K562 (cell line): ENCODE results near the gene CHAMP1. TPM values are rescaled to one million over a fixed set of nuclear protein-coding genes. Genes with fewer than 3 reads are reported as not detected.
A peak's percentile ranks its signal among the peaks of the same experiment; 100 is the strongest.

Experiments used
- ATAC-seq: fragments of 200-7000 bp; cut with Tn5 transposase; 3 replicates; pipeline ENCODE4 v1.9.1; 2020; ENCODE audit warnings: moderate library complexity
- BruUV-seq: library from RNA; stranded (reverse); fragments of 400-500 nt; replicated peaks from 2 replicates; lab custom pipeline; 2021; lab: Mats Ljungman, UMichigan
- CTCF ChIA-PET: fragments of 300-600 bp; formaldehyde crosslinking; extraction: SDS; loops from one replicate; lab custom pipeline; 2021; ENCODE audit warnings: low intra/inter-chr PET ratio; lab: Yijun Ruan, JAX
- POLR2A ChIA-PET: fragments of 300-600, 350-650 bp; sonication (Branson Sonifier 250); formaldehyde crosslinking; extraction: SDS; loops from one replicate; lab custom pipeline; 2021; ENCODE audit warnings: antibody characterized with exemption, inconsistent platforms; lab: Yijun Ruan, JAX
- DNase-seq, 4 experiments: peaks; one replicate each; pipeline versions ENCODE4 v3.0.0 to v3.0.0-alpha.2; 2011 to 2018; ENCODE audit warnings: low spot score in 3 of 4, mixed read lengths in 3 of 4; ENCODE audit errors: extremely low read depth in 1 of 4
- FAIRE-seq: peaks from 2 replicates; lab custom pipeline; 2011; peaks lifted over from hg19 to GRCh38; lab: Jason Lieb, UNC
- H2AFZ ChIP-seq: 2 replicates; pipeline ENCODE4 v1.6.0; 2011; ENCODE audit warnings: low read depth, low read length, control low read depth, inconsistent platforms
- H3K27ac ChIP-seq: fragments of 200-600 bp; 3 replicates; pipeline ENCODE4 v1.8.0; 2011; ENCODE audit warnings: low read depth, mild to moderate bottlenecking, control low read depth, inconsistent platforms, low read length, moderate library complexity, mixed read lengths; ENCODE audit errors: extremely low read depth
- H3K27me3 ChIP-seq, 2 experiments: fragments of 300-600 bp in 1 of 2; 2 replicates in 1 of 2; 3 replicates in 1 of 2; pipeline versions ENCODE4 v1.6.0 to v1.8.0; 2011; ENCODE audit warnings: inconsistent platforms in 2 of 2, low read length in 2 of 2, mild to moderate bottlenecking in 1 of 2, mixed read lengths in 1 of 2, moderate library complexity in 1 of 2; ENCODE audit not compliant: control insufficient read depth in 2 of 2, insufficient read depth in 2 of 2
- H3K36me3 ChIP-seq: fragments of 300-600 bp; 3 replicates; pipeline ENCODE4 v1.8.0; 2011; ENCODE audit warnings: mild to moderate bottlenecking, low read length, inconsistent platforms; ENCODE audit not compliant: control insufficient read depth, insufficient read depth
- H3K4me1 ChIP-seq, 2 experiments: fragments of 200-600 bp in 1 of 2; replicated peaks in 1 of 2; 2 replicates in 1 of 2; 3 replicates in 1 of 2; pipeline versions ENCODE4 v1.5.1 to v1.8.0; 2011; ENCODE audit warnings: inconsistent platforms in 2 of 2, low read length in 2 of 2, mild to moderate bottlenecking in 1 of 2, mixed read lengths in 1 of 2, moderate library complexity in 1 of 2; ENCODE audit not compliant: control insufficient read depth in 2 of 2, insufficient read depth in 2 of 2
- H3K4me2 ChIP-seq: 2 replicates; pipeline ENCODE4 v1.6.1; 2011; ENCODE audit warnings: low read length, control low read depth, inconsistent platforms, mixed read lengths; ENCODE audit not compliant: insufficient read depth
- H3K4me3 ChIP-seq: fragments of 200-600 bp; sonication (generic), shearing (Covaris generic); 2 replicates; pipeline ENCODE4 v1.5.1; 2016; ENCODE audit warnings: control low read depth, inconsistent platforms
- H3K79me2 ChIP-seq: fragments of 200-600 bp; 3 replicates; pipeline ENCODE4 v1.8.0; 2011; ENCODE audit warnings: low read length, inconsistent platforms; ENCODE audit not compliant: control insufficient read depth, insufficient read depth
- H3K9ac ChIP-seq, 2 experiments: 2 replicates each; pipeline versions ENCODE4 v1.6.0 to v1.6.1; 2011; ENCODE audit warnings: low read depth in 2 of 2, low read length in 2 of 2, control low read depth in 1 of 2, inconsistent platforms in 1 of 2, mild to moderate bottlenecking in 1 of 2, mixed read lengths in 1 of 2; ENCODE audit not compliant: insufficient read depth in 1 of 2
- H3K9me1 ChIP-seq: one replicate; pipeline ENCODE4 v1.6.0; 2011; ENCODE audit warnings: inconsistent platforms, mild to moderate bottlenecking, low read length, moderate library complexity; ENCODE audit not compliant: control insufficient read depth, insufficient read depth
- H3K9me3 ChIP-seq: replicated peaks from 2 replicates; pipeline ENCODE4 v1.5.1; 2011; ENCODE audit warnings: low read depth, low read length, inconsistent platforms; ENCODE audit not compliant: control insufficient read depth, insufficient read depth
- H4K20me1 ChIP-seq: replicated peaks from 2 replicates; pipeline ENCODE4 v1.6.1; 2011; ENCODE audit warnings: low read length, inconsistent platforms, mixed read lengths; ENCODE audit not compliant: control insufficient read depth, insufficient read depth
- MAZ ChIP-seq, 2 experiments: fragments of 450-650 bp in 1 of 2; sonication (generic) in 1 of 2; formaldehyde crosslinking; IDR thresholded peaks in 1 of 2; conservative IDR thresholded peaks in 1 of 2; 2 replicates each; pipeline versions ENCODE4 v1.4.0 to v1.5.0; 2020; ENCODE audit warnings: mild to moderate bottlenecking in 1 of 2, missing genetic modification reagents in 1 of 2
- MTA2 ChIP-seq: fragments of 450-650 bp; IDR thresholded peaks from 2 replicates; pipeline ENCODE4 v1.6.1; 2016; ENCODE audit warnings: low read depth
- POLR3G ChIP-seq: IDR thresholded peaks from 2 replicates; pipeline ENCODE4 v1.6.1; 2011; ENCODE audit not compliant: insufficient read length, insufficient replicate concordance; ENCODE audit errors: extremely low read depth
- PYGO2 ChIP-seq: fragments of 450-650 bp; IDR thresholded peaks from 2 replicates; pipeline ENCODE4 v1.6.1; 2016; ENCODE audit warnings: mild to moderate bottlenecking, missing genetic modification characterization, moderate library complexity, missing compliant biosample characterization
- RBM22 ChIP-seq: fragments of 200-400 bp; formaldehyde crosslinking; IDR thresholded peaks from 2 replicates; pipeline ENCODE4 v1.6.1; 2018; ENCODE audit warnings: low read length, low read depth; ENCODE audit not compliant: poor library complexity, severe bottlenecking
- RBM25 ChIP-seq: fragments of 200-400 bp; formaldehyde crosslinking; IDR thresholded peaks from 2 replicates; pipeline ENCODE4 v1.6.1; 2018; ENCODE audit warnings: low read length, low read depth, moderate library complexity; ENCODE audit not compliant: severe bottlenecking
- SMAD2 ChIP-seq: fragments of 150-350 bp; IDR thresholded peaks from 2 replicates; pipeline ENCODE4 v1.6.1; 2014; ENCODE audit warnings: low read depth, mild to moderate bottlenecking, low read length
- ZNF165 ChIP-seq: fragments of 250-450 bp; sonication (Bioruptor Pico); IDR thresholded peaks from 2 replicates; pipeline ENCODE4 v1.4.0; 2020; ENCODE audit warnings: borderline replicate concordance
- ZSCAN29 ChIP-seq: fragments of 450-650 bp; IDR thresholded peaks from 2 replicates; pipeline ENCODE4 v1.6.1; 2017
- WGBS: fragments of 100-300 bp; shearing (Covaris generic); methylation state at CpG from one replicate; pipeline ENCODE4 v1.1.6; 2016; ENCODE audit warnings: low coverage, mixed read lengths; ENCODE audit not compliant: insufficient coverage; ENCODE audit errors: missing lambda C conversion rate; 5-methylcytosine and 5-hydroxymethylcytosine counted together
- in situ Hi-C: fragments of 300-500 bp; cut with MboI; formaldehyde crosslinking; loops from 4 replicates; pipeline ENCODE4 v1.15.0; 2018; ENCODE audit warnings: inconsistent platforms, mixed read lengths
- intact Hi-C: fragments of 100-400 bp; cut with micrococcal nuclease; formaldehyde crosslinking; loops from 2 replicates; pipeline ENCODE4 v1.14.2; 2022
- polyA plus RNA-seq, 8 experiments: library from polyadenylated mRNA; depleted of rRNA in 4 of 8; stranded (reverse) in 5 of 8; unstranded in 3 of 8; fragments of >200 nt; fragmentation: Nextera tagmentation in 2 of 8; fragmentation: Illumina TruSeq in 1 of 8; extraction: Ambion mirVana in 2 of 8; extraction: Trizol in 1 of 8; gene quantifications; 2 replicates each; pipeline versions ENCODE4 v1.2.1 to v1.2.3, GENCODE V29; 2011 to 2014; ENCODE audit warnings: inconsistent platforms in 1 of 8, missing spikeins in 1 of 8
- total RNA-seq, 7 experiments: library from RNA; depleted of rRNA in 6 of 7; stranded (reverse); fragments of >200 nt in 6 of 7; fragmentation: Illumina TruSeq in 2 of 7; extraction: Trizol in 2 of 7; gene quantifications; 2 replicates each; pipeline versions ENCODE4 v1.2.1 to v1.2.3, GENCODE V29; 2011 to 2021; ENCODE audit warnings: low replicate concordance in 1 of 7

CHAMP1 gene
- total and polyA plus RNA-seq, 9 of the 15 experiments (the other 6 are each of a cell fraction or from before 2014, with no cell fraction given) = 0.70 to 40.6 (median 15.3) TPM

GRCh38 chr13:114264886-114265611, 49.3 kb upstream of the CHAMP1 start (continued):
- TF ChIP-seq RBM22 (no peak), PYGO2 (no peak), ZNF165 (no peak), POLR3G (no peak), ZSCAN29 (no peak), MAZ (CRISPR knock-in tag; conservative IDR thresholded peaks at IDR 0.05 in 1 of 2, IDR thresholded peaks at IDR 0.05 in 1 of 2) (no peak)

GRCh38 chr13:114266241-114266640, 48.1 kb upstream of the CHAMP1 start:
- Histone ChIP-seq H3K27me3 (no peaks in the 10 kb centered on the region), H3K9me1 (no peaks in the 10 kb centered on the region), H2AFZ (no peak overlapping the region), H3K9me3 (peaks cover 2% of the 10 kb centered on the region; the same call in 1 of the 2 replicates), H3K36me3 (peaks cover 88% of the 10 kb centered on the region), H3K27ac (no peak overlapping the region), H3K4me3 (no peak overlapping the region), H3K9ac (no peak overlapping the region), H3K4me1 (no peaks in the 10 kb centered on the region), H3K79me2 (no peaks in the 10 kb centered on the region), H3K4me2 (no peak overlapping the region), H4K20me1 (no peaks in the 10 kb centered on the region)
- no TSS peak for BruUV-seq
- ChIA-PET CTCF (no interaction called here), POLR2A (no interaction called here)
- intact Hi-C loops (no loop called here), in situ Hi-C loops (no loop called here)
- DNase-seq = no peak
- no peak for FAIRE-seq
- TF ChIP-seq RBM25 (peak; percentile 51), MTA2 (no peak), SMAD2 (no peak)
- WGBS = 96% methylated on average over 4 of the region's 5 CpGs
- ATAC-seq = no peak
